Right lobe of liver (tissue), 4 donors: Measurements from ENCODE around the gene CUBN.

Source experiments
- CTCF ChIP-seq, 4 donors: fragments of 200-600 bp in 3 of 4; fragments of 450-650 bp in 1 of 4; IDR thresholded peaks; one replicate each; pipeline versions ENCODE4 v1.5.1 to v1.8.0; 2016 to 2022; ENCODE audit warnings: antibody characterized with exemption in 4 of 4, mild to moderate bottlenecking in 2 of 4
- POLR2A ChIP-seq: fragments of 450-650 bp; IDR thresholded peaks from one replicate; pipeline ENCODE4 v1.6.1; 2017; ENCODE audit warnings: antibody characterized with exemption, mild to moderate bottlenecking
- donor health status: DM: no; HTN: no; CAD: no.
- donor health status: DM: no; HTN: no; CAD: no.
- donor health status: DM: no; HTN: yes; CAD: no.

GRCh38 chr10:16857419-16857818 lies 272.2 kb downstream of the CUBN start:
- TF ChIP-seq CTCF (IDR thresholded peaks at IDR 0.05) = no peak
- no peak for TF ChIP-seq POLR2A
